ENCODE measurements around the gene TENM4. TPM values are rescaled to one million over a fixed set of nuclear protein-coding genes. Genes with fewer than 3 reads are reported as not detected.

TENM4 gene
- total RNA-seq, 1 donor from 2014 or later = 11.9 TPM

GRCh38 chr11:78935398-78936068, 505.3 kb downstream of the TENM4 start:
- Histone ChIP-seq H3K4me3 (no peak overlapping the region), H3K36me3 (no peaks in the 10 kb centered on the region), H3K9me3 (no peaks in the 10 kb centered on the region), H3K4me1 (no peaks in the 10 kb centered on the region), H3K27ac (no peak overlapping the region), H3K27me3 (no peaks in the 10 kb centered on the region)
- DNase-seq (ENCODE audit: low spot score in 2 of 2) = no peak
- TF ChIP-seq, protein P1, sequence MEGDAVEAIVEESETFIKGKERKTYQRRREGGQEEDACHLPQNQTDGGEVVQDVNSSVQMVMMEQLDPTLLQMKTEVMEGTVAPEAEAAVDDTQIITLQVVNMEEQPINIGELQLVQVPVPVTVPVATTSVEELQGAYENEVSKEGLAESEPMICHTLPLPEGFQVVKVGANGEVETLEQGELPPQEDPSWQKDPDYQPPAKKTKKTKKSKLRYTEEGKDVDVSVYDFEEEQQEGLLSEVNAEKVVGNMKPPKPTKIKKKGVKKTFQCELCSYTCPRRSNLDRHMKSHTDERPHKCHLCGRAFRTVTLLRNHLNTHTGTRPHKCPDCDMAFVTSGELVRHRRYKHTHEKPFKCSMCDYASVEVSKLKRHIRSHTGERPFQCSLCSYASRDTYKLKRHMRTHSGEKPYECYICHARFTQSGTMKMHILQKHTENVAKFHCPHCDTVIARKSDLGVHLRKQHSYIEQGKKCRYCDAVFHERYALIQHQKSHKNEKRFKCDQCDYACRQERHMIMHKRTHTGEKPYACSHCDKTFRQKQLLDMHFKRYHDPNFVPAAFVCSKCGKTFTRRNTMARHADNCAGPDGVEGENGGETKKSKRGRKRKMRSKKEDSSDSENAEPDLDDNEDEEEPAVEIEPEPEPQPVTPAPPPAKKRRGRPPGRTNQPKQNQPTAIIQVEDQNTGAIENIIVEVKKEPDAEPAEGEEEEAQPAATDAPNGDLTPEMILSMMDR (IDR thresholded peaks at IDR 0.05) = no peak
- intact Hi-C loops (cut with DNase I) = no loop called here

GRCh38 chr11:78933350-78933749, 507.5 kb downstream of the TENM4 start:
- H3K4me3 ChIP-seq = no peak overlapping the region
- no peaks in the 10 kb centered on the region for H3K4me1 ChIP-seq
- H3K27me3 ChIP-seq = no peaks in the 10 kb centered on the region
- DNase-seq (ENCODE audit: low spot score in 2 of 2) = no peak
- no peaks in the 10 kb centered on the region for H3K9me3 ChIP-seq
- TF ChIP-seq, protein P1 (IDR thresholded peaks at IDR 0.05) = no peak
- H3K36me3 ChIP-seq = no peaks in the 10 kb centered on the region
- intact Hi-C loops (cut with DNase I) = no loop called here
- no peak overlapping the region for H3K27ac ChIP-seq

DNA sequence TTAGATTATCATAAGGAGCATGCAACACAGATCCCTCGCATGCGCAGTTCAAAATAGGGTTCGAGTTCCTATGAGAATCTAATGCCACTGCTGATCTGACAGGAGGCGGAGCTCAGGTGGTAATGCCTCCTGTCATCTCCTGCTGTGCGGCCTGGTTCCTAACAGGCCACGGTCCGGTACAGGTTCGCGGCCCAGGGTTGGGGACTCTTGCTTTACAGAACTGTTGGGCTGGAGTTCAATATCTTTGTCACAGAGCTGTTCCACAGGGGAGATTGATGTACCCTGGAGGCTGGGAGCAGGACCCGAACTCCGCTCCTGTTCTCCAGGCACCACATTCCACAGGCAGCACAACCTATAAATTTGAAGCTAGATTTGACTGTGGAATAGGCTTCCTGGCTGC, 508.1 kb downstream of the TENM4 start:
- DNase-seq (ENCODE audit: low spot score in 2 of 2) = no peak
- no peak overlapping the region for H3K4me3 ChIP-seq
- H3K4me1 ChIP-seq = no peaks in the 10 kb centered on the region
- H3K27ac ChIP-seq = no peak overlapping the region
- intact Hi-C loops (cut with DNase I) = no loop called here
- TF ChIP-seq, protein P1 (IDR thresholded peaks at IDR 0.05) = no peak
- H3K36me3 ChIP-seq = no peaks in the 10 kb centered on the region
- no peaks in the 10 kb centered on the region for H3K27me3 ChIP-seq
- H3K9me3 ChIP-seq = no peaks in the 10 kb centered on the region

- Histone ChIP-seq H3K4me1 (no peaks in the 10 kb centered on the region), H3K36me3 (no peaks in the 10 kb centered on the region), H3K27ac (no peak overlapping the region), H3K9me3 (no peaks in the 10 kb centered on the region), H3K27me3 (no peaks in the 10 kb centered on the region), H3K4me3 (no peak overlapping the region)
- TF ChIP-seq, protein P1 (IDR thresholded peaks at IDR 0.05) = no peak
- intact Hi-C loops (cut with DNase I) = no loop called here
- DNase-seq (ENCODE audit: low spot score in 2 of 2) = no peak
Measured at GRCh38 chr11:78931891-78932290, 508.9 kb downstream of the TENM4 start.

- TF ChIP-seq, protein P1 (IDR thresholded peaks at IDR 0.05) = no peak
- DNase-seq (ENCODE audit: low spot score in 2 of 2) = no peak
- Histone ChIP-seq H3K27ac (no peak overlapping the region), H3K4me1 (no peaks in the 10 kb centered on the region), H3K9me3 (no peaks in the 10 kb centered on the region), H3K4me3 (no peak overlapping the region), H3K36me3 (no peaks in the 10 kb centered on the region), H3K27me3 (no peaks in the 10 kb centered on the region)
- intact Hi-C loops (cut with DNase I) = no loop called here
Measured at GRCh38 chr11:78930810-78931523, 509.9 kb downstream of the TENM4 start.
